Activated naive CD8-positive, alpha-beta T cell treated with anti-CD3 and anti-CD28 coated beads, Interleukin-2, amount 10 ng/mL, durations not matched to agents 7 days and 5 days (primary cell): ENCODE measurements around the gene SLC6A17. TPM values are rescaled to one million over a fixed set of nuclear protein-coding genes. Genes with fewer than 3 reads are reported as not detected.
A peak's percentile ranks its signal among the peaks of the same experiment; 100 is the strongest.

Experiments
- ATAC-seq: fragments of 150-1000 bp; cut with Tn5 transposase; one replicate; pipeline ENCODE4 v1.10.0; 2021; ENCODE audit warnings: low read depth, moderate library complexity
- POLR2A ChIA-PET: fragments of 350-600 bp; sonication (Branson Sonifier 250); formaldehyde crosslinking; loops from one replicate; lab custom pipeline; 2021; ENCODE audit warnings: antibody characterized with exemption; lab: Charles Lee
- DNase-seq: peaks from one replicate; pipeline ENCODE4 v3.0.0; 2021
- H3K27ac Mint-ChIP-seq: one replicate; pipeline ENCODE4 v1.8.0; 2022; ENCODE audit warnings: mild to moderate bottlenecking, mixed read lengths
- H3K27me3 Mint-ChIP-seq: one replicate; pipeline ENCODE4 v1.8.0; 2022; ENCODE audit warnings: mild to moderate bottlenecking, moderate library complexity, mixed read lengths
- H3K36me3 Mint-ChIP-seq: one replicate; pipeline ENCODE4 v1.8.0; 2021; ENCODE audit warnings: mild to moderate bottlenecking, mixed read lengths
- H3K4me1 Mint-ChIP-seq: one replicate; pipeline ENCODE4 v1.8.0; 2021; ENCODE audit warnings: mixed read lengths
- H3K4me3 Mint-ChIP-seq: one replicate; pipeline ENCODE4 v1.8.0; 2022; ENCODE audit warnings: mild to moderate bottlenecking, moderate library complexity, mixed read lengths
- H3K9me3 Mint-ChIP-seq: one replicate; pipeline ENCODE4 v1.8.0; 2021; ENCODE audit warnings: mixed read lengths
- total RNA-seq, 2 experiments: library from RNA; stranded (reverse); gene quantifications; one replicate each; pipeline ENCODE4 v1.2.3, GENCODE V29; 2021

Gene SLC6A17
- not detected for total RNA-seq

GRCh38 chr1:110150330-110151174 is at the start of gene SLC6A17:
TSS of gene SLC6A17 (plus strand) at chr1:110150494. CDS start at chr1:110166930, 16,436 bp downstream.
- POLR2A ChIA-PET = no interaction called here
- peak; percentile 46 for DNase-seq
- Mint-ChIP-seq H3K9me3 (no peaks in the 10 kb centered on the region), H3K36me3 (no peaks in the 10 kb centered on the region), H3K27ac (no peak within 1 kb of the TSS), H3K4me3 (no peak within 1 kb of the TSS), H3K27me3 (peaks cover 51% of the 10 kb centered on the region), H3K4me1 (peaks cover 3% of the 10 kb centered on the region)
- no peak for ATAC-seq

- POLR2A ChIA-PET = no interaction called here
- ATAC-seq (no peak), DNase-seq (no peak)
- H3K27ac Mint-ChIP-seq = no peak overlapping the region
- H3K27me3 Mint-ChIP-seq = peaks cover 2% of the 10 kb centered on the region
- H3K9me3 Mint-ChIP-seq = no peaks in the 10 kb centered on the region
- H3K36me3 Mint-ChIP-seq = no peaks in the 10 kb centered on the region
- peaks cover 2% of the 10 kb centered on the region for H3K4me1 Mint-ChIP-seq
- H3K4me3 Mint-ChIP-seq = no peak overlapping the region
Observed at GRCh38 chr1:110102081-110102480, 48.2 kb upstream of the SLC6A17 start.

GRCh38 chr1:110106013-110106941 is 44.0 kb upstream of the SLC6A17 start:
- ATAC-seq (peak; percentile 76), DNase-seq (peak; percentile 62)
- Mint-ChIP-seq H3K27me3 (peaks cover 24% of the 10 kb centered on the region), H3K4me3 (no peak overlapping the region), H3K4me1 (peaks cover 2% of the 10 kb centered on the region), H3K9me3 (no peaks in the 10 kb centered on the region), H3K36me3 (no peaks in the 10 kb centered on the region), H3K27ac (no peak overlapping the region)
- POLR2A ChIA-PET = interaction anchor here (1.4 kb wide), 1 partner anchor 77 kb away, joined by 4 read pairs; no protein-coding TSS in a partner anchor

GRCh38 chr1:110107867-110108469 is 42.3 kb upstream of the SLC6A17 start:
- POLR2A ChIA-PET = no interaction called here
- no peak overlapping the region for H3K27ac Mint-ChIP-seq
- H3K27me3 Mint-ChIP-seq = peaks cover 24% of the 10 kb centered on the region
- ATAC-seq (no peak), DNase-seq (no peak)
- H3K36me3 Mint-ChIP-seq = no peaks in the 10 kb centered on the region
- H3K9me3 Mint-ChIP-seq = no peaks in the 10 kb centered on the region
- no peak overlapping the region for H3K4me3 Mint-ChIP-seq
- H3K4me1 Mint-ChIP-seq = peaks cover 2% of the 10 kb centered on the region

GRCh38 chr1:110111081-110111480 is 39.2 kb upstream of the SLC6A17 start:
- no peak for DNase-seq
- ATAC-seq = no peak
- Mint-ChIP-seq H3K27ac (no peak overlapping the region), H3K4me1 (no peaks in the 10 kb centered on the region), H3K9me3 (no peaks in the 10 kb centered on the region), H3K36me3 (no peaks in the 10 kb centered on the region), H3K4me3 (no peak overlapping the region), H3K27me3 (peaks cover 31% of the 10 kb centered on the region)
- POLR2A ChIA-PET = no interaction called here

GRCh38 chr1:110112143-110112542 is 38.2 kb upstream of the SLC6A17 start, which contains the start of gene UBL4B:
TSS of gene UBL4B (plus strand) at chr1:110112443. CDS start at chr1:110112535, 92 bp downstream.
- POLR2A ChIA-PET = no interaction called here
- DNase-seq = no peak
- H3K4me3 Mint-ChIP-seq = no peak within 1 kb of the TSS
- no peak for ATAC-seq
- peaks cover 31% of the 10 kb centered on the region for H3K27me3 Mint-ChIP-seq
- H3K4me1 Mint-ChIP-seq = peaks cover 3% of the 10 kb centered on the region
- H3K27ac Mint-ChIP-seq = no peak within 1 kb of the TSS
- no peaks in the 10 kb centered on the region for H3K36me3 Mint-ChIP-seq
- H3K9me3 Mint-ChIP-seq = no peaks in the 10 kb centered on the region

- DNase-seq (no peak), ATAC-seq (no peak)
- H3K36me3 Mint-ChIP-seq = no peaks in the 10 kb centered on the region
- POLR2A ChIA-PET = no interaction called here
- no peak overlapping the region for H3K27ac Mint-ChIP-seq
- peaks cover 27% of the 10 kb centered on the region for H3K27me3 Mint-ChIP-seq
- H3K9me3 Mint-ChIP-seq = no peaks in the 10 kb centered on the region
- no peak overlapping the region for H3K4me3 Mint-ChIP-seq
- H3K4me1 Mint-ChIP-seq = peaks cover 3% of the 10 kb centered on the region
Observed at GRCh38 chr1:110112656-110113055, 37.6 kb upstream of the SLC6A17 start.

GRCh38 chr1:110113551-110113950 is 36.7 kb upstream of the SLC6A17 start:
- ATAC-seq = no peak
- no peaks in the 10 kb centered on the region for H3K9me3 Mint-ChIP-seq
- no peak for DNase-seq
- H3K36me3 Mint-ChIP-seq = no peaks in the 10 kb centered on the region
- no peak overlapping the region for H3K4me3 Mint-ChIP-seq
- POLR2A ChIA-PET = no interaction called here
- H3K27ac Mint-ChIP-seq = no peak overlapping the region
- H3K27me3 Mint-ChIP-seq = peaks cover 24% of the 10 kb centered on the region
- peaks cover 3% of the 10 kb centered on the region for H3K4me1 Mint-ChIP-seq

GRCh38 chr1:110114173-110114572 is 36.1 kb upstream of the SLC6A17 start:
- H3K4me1 Mint-ChIP-seq = peaks cover 3% of the 10 kb centered on the region
- POLR2A ChIA-PET = no interaction called here

GRCh38 chr1:110114784-110115183 is 35.5 kb upstream of the SLC6A17 start:
- ATAC-seq = no peak
- POLR2A ChIA-PET = no interaction called here
- DNase-seq = no peak
- H3K4me3 Mint-ChIP-seq = no peak overlapping the region
- H3K27me3 Mint-ChIP-seq = peaks cover 17% of the 10 kb centered on the region
- no peaks in the 10 kb centered on the region for H3K36me3 Mint-ChIP-seq
- peaks cover 3% of the 10 kb centered on the region for H3K4me1 Mint-ChIP-seq
- no peak overlapping the region for H3K27ac Mint-ChIP-seq
- no peaks in the 10 kb centered on the region for H3K9me3 Mint-ChIP-seq

More at GRCh38 chr1:110114173-110114572, 36.1 kb upstream of the SLC6A17 start:
- no peak for DNase-seq
- H3K4me3 Mint-ChIP-seq = no peak overlapping the region
- H3K27ac Mint-ChIP-seq = no peak overlapping the region
- no peak for ATAC-seq
- no peaks in the 10 kb centered on the region for H3K9me3 Mint-ChIP-seq
- peaks cover 22% of the 10 kb centered on the region for H3K27me3 Mint-ChIP-seq
- no peaks in the 10 kb centered on the region for H3K36me3 Mint-ChIP-seq

- peaks cover 27% of the 10 kb centered on the region for H3K27me3 Mint-ChIP-seq
- H3K4me1 Mint-ChIP-seq = peaks cover 6% of the 10 kb centered on the region
- H3K4me3 Mint-ChIP-seq = no peak overlapping the region
- no peak for ATAC-seq
- DNase-seq = no peak
- POLR2A ChIA-PET = no interaction called here
- H3K36me3 Mint-ChIP-seq = peaks cover 4% of the 10 kb centered on the region
- no peak overlapping the region for H3K27ac Mint-ChIP-seq
- H3K9me3 Mint-ChIP-seq = peaks cover 8% of the 10 kb centered on the region
Observed at GRCh38 chr1:110118636-110119396, 31.5 kb upstream of the SLC6A17 start.

- Mint-ChIP-seq H3K4me3 (no peak overlapping the region), H3K9me3 (peaks cover 8% of the 10 kb centered on the region), H3K36me3 (peaks cover 4% of the 10 kb centered on the region), H3K27ac (no peak overlapping the region), H3K4me1 (peaks cover 6% of the 10 kb centered on the region), H3K27me3 (peaks cover 26% of the 10 kb centered on the region)
- DNase-seq (no peak), ATAC-seq (no peak)
- POLR2A ChIA-PET = no interaction called here
Observed at GRCh38 chr1:110119843-110120242, 30.5 kb upstream of the SLC6A17 start.
